Iris pigment epithelial cell (primary cell): ENCODE results near the gene ARL8B.
"Not testable (repeated sequence)": the region's sequence is repeated elsewhere in the genome, so short reads cannot be mapped to it uniquely, and the experiment has no call there.

Source experiments
- DNase-seq: peaks from one replicate; pipeline ENCODE4 v3.0.0-alpha.2; 2011; ENCODE audit warnings: low read depth

ARL8B gene

GRCh38 chr3:5147152-5147551, 25.1 kb downstream of the ARL8B start:
- not testable (repeated sequence) for DNase-seq

- no peak for DNase-seq
Observed at GRCh38 chr3:5149306-5149880, 27.3 kb downstream of the ARL8B start.

- no peak for DNase-seq
Observed at GRCh38 chr3:5151586-5151985, 29.5 kb downstream of the ARL8B start.

- DNase-seq, result no peak
Observed at GRCh38 chr3:5153074-5153473, 31.0 kb downstream of the ARL8B start.

- DNase-seq, result no peak
Observed at GRCh38 chr3:5155241-5155640, 33.1 kb downstream of the ARL8B start.

- no peak for DNase-seq
Observed at GRCh38 chr3:5160321-5160720, 38.2 kb downstream of the ARL8B start.

GRCh38 chr3:5160940-5161858, 39.1 kb downstream of the ARL8B start:
- DNase-seq, result peak; percentile 21

GRCh38 chr3:5162102-5162501, 40.0 kb downstream of the ARL8B start:
- peak; percentile 89 for DNase-seq

- DNase-seq, result peak; percentile 54
Observed at GRCh38 chr3:5165698-5166097, 43.6 kb downstream of the ARL8B start.

GRCh38 chr3:5166846-5167245, 44.8 kb downstream of the ARL8B start:
- DNase-seq, result no peak

- no peak for DNase-seq
Observed at GRCh38 chr3:5168110-5168509, 46.0 kb downstream of the ARL8B start.

GRCh38 chr3:5169807-5170206, 47.7 kb downstream of the ARL8B start:
- DNase-seq, result no peak

- no peak for DNase-seq
Observed at GRCh38 chr3:5170975-5171374, 48.9 kb downstream of the ARL8B start.

GRCh38 chr3:5172018-5172417, 49.9 kb downstream of the ARL8B start:
- DNase-seq, result no peak

- DNase-seq, result not testable (repeated sequence)
Observed at GRCh38 chr3:5179036-5179435, 56.9 kb downstream of the ARL8B start.

- DNase-seq, result no peak
Observed at GRCh38 chr3:5181469-5182141, 59.5 kb downstream of the ARL8B start.

GRCh38 chr3:5183714-5184113, 61.6 kb downstream of the ARL8B start:
- DNase-seq, result not testable (repeated sequence)

GRCh38 chr3:5184499-5184898, 62.4 kb downstream of the ARL8B start:
- no peak for DNase-seq

- DNase-seq, result no peak
Observed at GRCh38 chr3:5185093-5185673, 63.1 kb downstream of the ARL8B start.

GRCh38 chr3:5186089-5186857, 64.2 kb downstream of the ARL8B start:
- DNase-seq, result no peak

- DNase-seq, result peak; percentile 48
Observed at GRCh38 chr3:5186858-5187155, 64.7 kb downstream of the ARL8B start.
